Testis (tissue), 3 donors: ENCODE results near the gene CLDN11. TPM values are rescaled to one million over a fixed set of nuclear protein-coding genes. Genes with fewer than 3 reads are reported as not detected.

Experiments used
- DNase-seq: peaks from one replicate; pipeline ENCODE4 v3.0.0-alpha.2; 2019
- H3K27ac ChIP-seq, 2 donors: fragments of 200-600 bp; sonication (generic); one replicate each; pipeline ENCODE4 v1.5.1; 2019
- H3K27me3 ChIP-seq: fragments of 200-600 bp; sonication (generic); one replicate; pipeline ENCODE4 v1.5.1; 2019
- H3K36me3 ChIP-seq: fragments of 200-600 bp; sonication (generic); one replicate; pipeline ENCODE4 v1.5.1; 2017; ENCODE audit warnings: low read depth; ENCODE audit errors: missing control alignments
- H3K4me1 ChIP-seq: fragments of 200-600 bp; sonication (generic); one replicate; pipeline ENCODE4 v1.5.1; 2019
- H3K4me3 ChIP-seq, 2 donors: fragments of 200-600 bp; sonication (generic); one replicate each; pipeline ENCODE4 v1.5.1; 2017 to 2019
- H3K9me3 ChIP-seq: fragments of 200-600 bp; sonication (generic); one replicate; pipeline ENCODE4 v1.5.1; 2017
- CTCF ChIP-seq, 3 experiments: fragments of 450-650 bp in 2 of 3; fragments of 200-600 bp in 1 of 3; sonication (generic) in 1 of 3; IDR thresholded peaks; one replicate each; pipeline ENCODE4 v1.5.1; 2016 to 2019; ENCODE audit warnings: antibody characterized with exemption in 3 of 3, mild to moderate bottlenecking in 2 of 3, moderate library complexity in 1 of 3
- POLR2A ChIP-seq: fragments of 450-650 bp; IDR thresholded peaks from one replicate; pipeline ENCODE4 v1.6.1; 2017; ENCODE audit warnings: antibody characterized with exemption, mild to moderate bottlenecking, moderate library complexity
- WGBS, 2 donors: methylation state at CpG; one replicate each; pipeline ENCODE4 v1.1.5; 2018; 5-methylcytosine and 5-hydroxymethylcytosine counted together
- intact Hi-C: fragments of 100-400 bp; cut with DNase I; formaldehyde crosslinking; loops from one replicate; pipeline ENCODE4 v1.15.1; 2023; ENCODE audit warnings: low total_unique reads
- polyA plus RNA-seq: library from polyadenylated mRNA; stranded (reverse); fragments of 350-450 nt; fragmentation: Illumina TruSeq; extraction: RNeasy Lipid Tissue Mini Kit (QIAGEN cat#74804); gene quantifications from one replicate; pipeline ENCODE4 v1.2.3, GENCODE V29; 2014; ENCODE audit warnings: low read depth, low replicate concordance; ENCODE audit not compliant: insufficient read depth
- total RNA-seq, 2 donors: library from RNA; depleted of rRNA; stranded (reverse); fragments of >200 nt; gene quantifications; one replicate each; pipeline ENCODE4 v1.2.3, GENCODE V29; 2016

Gene CLDN11
- total and polyA plus RNA-seq, 3 donors from 2014 or later: 378 to 1,538 (median 1,237) TPM

- intact Hi-C loops: loop anchor here (10.0 kb wide), 1 partner anchor 395 kb away; no protein-coding TSS in a partner anchor
- TF ChIP-seq POLR2A: no peak
- no peak for TF ChIP-seq CTCF (IDR thresholded peaks at IDR 0.05)
- Histone ChIP-seq H3K27me3 (no peaks in the 10 kb centered on the region), H3K36me3 (no peaks in the 10 kb centered on the region), H3K27ac (peak overlapping the region; percentile 89 to 94), H3K9me3 (no peaks in the 10 kb centered on the region), H3K4me3 (peak overlapping the region; percentile 80 to 94), H3K4me1 (peaks cover 15% of the 10 kb centered on the region)
- WGBS, 2 donors: 0 to 1% methylated on average over 18 to 52 of the region's 58 CpGs
- peak; percentile 62 for DNase-seq
Observed at GRCh38 chr3:170419557-170420087, 954 bp downstream of the CLDN11 start.

GRCh38 chr3:170420307-170420821 is 1.7 kb downstream of the CLDN11 start:
- 8 to 9% methylated on average over 17 of the region's 17 CpGs for WGBS, 2 donors
- no peak for TF ChIP-seq CTCF (IDR thresholded peaks at IDR 0.05)
- TF ChIP-seq POLR2A: no peak
- no peaks in the 10 kb centered on the region for H3K9me3 ChIP-seq
- no peaks in the 10 kb centered on the region for H3K27me3 ChIP-seq
- peaks cover 15% of the 10 kb centered on the region for H3K4me1 ChIP-seq
- no peaks in the 10 kb centered on the region for H3K36me3 ChIP-seq
- peak; percentile 53 for DNase-seq
- peak overlapping the region; percentile 80 to 94 for H3K4me3 ChIP-seq
- intact Hi-C loops: loop anchor here (10.0 kb wide), 1 partner anchor 394 kb away; no protein-coding TSS in a partner anchor
- peak overlapping the region; percentile 89 to 94 for H3K27ac ChIP-seq

- WGBS, 2 donors: 14% methylated on average over 10 to 12 of the region's 12 CpGs
- H3K36me3 ChIP-seq: no peaks in the 10 kb centered on the region
- no peaks in the 10 kb centered on the region for H3K27me3 ChIP-seq
- H3K9me3 ChIP-seq: no peaks in the 10 kb centered on the region
- peak overlapping the region; percentile 80 to 94 for H3K4me3 ChIP-seq
- TF ChIP-seq CTCF (IDR thresholded peaks at IDR 0.05) (no peak), POLR2A (no peak)
- intact Hi-C loops: loop anchor here (10.0 kb wide), 1 partner anchor 394 kb away; no protein-coding TSS in a partner anchor
- peak overlapping the region; percentile 89 to 94 for H3K27ac ChIP-seq
- DNase-seq: peak; percentile 83
- H3K4me1 ChIP-seq: peaks cover 17% of the 10 kb centered on the region
Observed at GRCh38 chr3:170421111-170421641, 2.5 kb downstream of the CLDN11 start.

GRCh38 chr3:170421758-170422157 is 3.1 kb downstream of the CLDN11 start:
- H3K4me1 ChIP-seq: peaks cover 20% of the 10 kb centered on the region
- 41 to 55% methylated on average over 2 of the region's 2 CpGs for WGBS, 2 donors
- no peaks in the 10 kb centered on the region for H3K36me3 ChIP-seq
- DNase-seq: no peak
- intact Hi-C loops: loop anchor here (10.0 kb wide), 1 partner anchor 393 kb away; no protein-coding TSS in a partner anchor
- H3K9me3 ChIP-seq: no peaks in the 10 kb centered on the region
- peak overlapping the region; percentile 89 to 94 for H3K27ac ChIP-seq
- H3K4me3 ChIP-seq: peak overlapping the region; percentile 80 to 94
- no peaks in the 10 kb centered on the region for H3K27me3 ChIP-seq
- TF ChIP-seq CTCF (IDR thresholded peaks at IDR 0.05) (no peak), POLR2A (no peak)
